ENCODE measurements around the gene ZNF555.

DNA sequence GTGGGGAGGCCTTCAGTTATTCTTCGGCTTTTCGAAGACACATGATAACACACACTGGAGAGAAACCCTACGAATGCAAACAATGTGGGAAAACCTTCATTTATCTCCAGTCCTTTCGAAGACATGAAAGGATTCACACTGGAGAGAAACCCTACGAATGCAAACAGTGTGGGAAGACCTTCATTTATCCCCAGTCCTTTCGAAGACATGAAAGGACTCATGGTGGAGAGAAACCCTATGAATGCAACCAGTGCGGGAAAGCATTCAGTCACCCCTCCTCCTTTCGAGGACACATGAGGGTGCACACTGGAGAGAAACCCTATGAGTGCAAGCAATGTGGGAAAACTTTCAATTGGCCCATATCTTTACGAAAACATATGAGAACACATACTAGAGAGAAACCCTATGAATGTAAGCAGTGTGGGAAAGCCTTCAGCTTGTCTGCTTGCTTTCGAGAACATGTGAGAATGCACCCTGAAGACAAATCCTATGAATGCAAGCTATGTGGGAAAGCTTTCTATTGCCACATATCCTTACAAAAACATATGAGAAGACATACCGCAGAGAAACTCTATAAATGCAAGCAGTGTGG, 11.8 kb downstream of the ZNF555 start:
- TF ChIP-seq, protein P1, sequence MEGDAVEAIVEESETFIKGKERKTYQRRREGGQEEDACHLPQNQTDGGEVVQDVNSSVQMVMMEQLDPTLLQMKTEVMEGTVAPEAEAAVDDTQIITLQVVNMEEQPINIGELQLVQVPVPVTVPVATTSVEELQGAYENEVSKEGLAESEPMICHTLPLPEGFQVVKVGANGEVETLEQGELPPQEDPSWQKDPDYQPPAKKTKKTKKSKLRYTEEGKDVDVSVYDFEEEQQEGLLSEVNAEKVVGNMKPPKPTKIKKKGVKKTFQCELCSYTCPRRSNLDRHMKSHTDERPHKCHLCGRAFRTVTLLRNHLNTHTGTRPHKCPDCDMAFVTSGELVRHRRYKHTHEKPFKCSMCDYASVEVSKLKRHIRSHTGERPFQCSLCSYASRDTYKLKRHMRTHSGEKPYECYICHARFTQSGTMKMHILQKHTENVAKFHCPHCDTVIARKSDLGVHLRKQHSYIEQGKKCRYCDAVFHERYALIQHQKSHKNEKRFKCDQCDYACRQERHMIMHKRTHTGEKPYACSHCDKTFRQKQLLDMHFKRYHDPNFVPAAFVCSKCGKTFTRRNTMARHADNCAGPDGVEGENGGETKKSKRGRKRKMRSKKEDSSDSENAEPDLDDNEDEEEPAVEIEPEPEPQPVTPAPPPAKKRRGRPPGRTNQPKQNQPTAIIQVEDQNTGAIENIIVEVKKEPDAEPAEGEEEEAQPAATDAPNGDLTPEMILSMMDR (IDR thresholded peaks at IDR 0.05) = no peak
- TF ChIP-seq POLR2AphosphoS5 (IDR thresholded peaks at IDR 0.05) (no peak), POLR2A (IDR thresholded peaks at IDR 0.05) (no peak)

All from prostate gland (tissue), 2 donors.